ENCODE results near the gene PLCH2.

Gene PLCH2

GRCh38 chr1:2497891-2498290 lies 21.8 kb downstream of the PLCH2 start:
- DNase-seq (ENCODE audit: low spot score), result no peak
- no peak for TF ChIP-seq CTCF (IDR thresholded peaks at IDR 0.05; ENCODE audit: extremely low read depth, insufficient read depth, missing control alignments)
- in situ Hi-C loops (cut with MboI; ENCODE audit: low pct_unique_long_range_greater_than_20kb, low sequenced_read_pairs, unreplicated experiment), result no loop called here

- no peak for DNase-seq (ENCODE audit: low spot score)
- no peak for TF ChIP-seq CTCF (IDR thresholded peaks at IDR 0.05; ENCODE audit: extremely low read depth, insufficient read depth, missing control alignments)
- in situ Hi-C loops (cut with MboI; ENCODE audit: low pct_unique_long_range_greater_than_20kb, low sequenced_read_pairs, unreplicated experiment), result no loop called here
Observed at GRCh38 chr1:2498648-2499047, 22.6 kb downstream of the PLCH2 start.

- DNase-seq (ENCODE audit: low spot score), result no peak
- in situ Hi-C loops (cut with MboI; ENCODE audit: low pct_unique_long_range_greater_than_20kb, low sequenced_read_pairs, unreplicated experiment), result no loop called here
- TF ChIP-seq CTCF (IDR thresholded peaks at IDR 0.05; ENCODE audit: extremely low read depth, insufficient read depth, missing control alignments), result no peak
Observed at GRCh38 chr1:2499260-2499659, 23.2 kb downstream of the PLCH2 start.

- in situ Hi-C loops (cut with MboI; ENCODE audit: low pct_unique_long_range_greater_than_20kb, low sequenced_read_pairs, unreplicated experiment), result no loop called here
- no peak for DNase-seq (ENCODE audit: low spot score)
- no peak for TF ChIP-seq CTCF (IDR thresholded peaks at IDR 0.05; ENCODE audit: extremely low read depth, insufficient read depth, missing control alignments)
Observed at GRCh38 chr1:2499986-2500596, 24.0 kb downstream of the PLCH2 start.

GRCh38 chr1:2501041-2501819 lies 25.1 kb downstream of the PLCH2 start:
- no peak for TF ChIP-seq CTCF (IDR thresholded peaks at IDR 0.05; ENCODE audit: extremely low read depth, insufficient read depth, missing control alignments)
- DNase-seq (ENCODE audit: low spot score), result no peak
- in situ Hi-C loops (cut with MboI; ENCODE audit: low pct_unique_long_range_greater_than_20kb, low sequenced_read_pairs, unreplicated experiment), result no loop called here

GRCh38 chr1:2501820-2502119 lies 25.7 kb downstream of the PLCH2 start:
- in situ Hi-C loops (cut with MboI; ENCODE audit: low pct_unique_long_range_greater_than_20kb, low sequenced_read_pairs, unreplicated experiment), result no loop called here
- no peak for TF ChIP-seq CTCF (IDR thresholded peaks at IDR 0.05; ENCODE audit: extremely low read depth, insufficient read depth, missing control alignments)
- DNase-seq (ENCODE audit: low spot score), result no peak

Data from GM13977 (cell line).